Panc1 (cell line): ENCODE data around the gene NAT16. TPM values are rescaled to one million over a fixed set of nuclear protein-coding genes. Genes with fewer than 3 reads are reported as not detected.
A peak's percentile ranks its signal among the peaks of the same experiment; 100 is the strongest.

Experiments
- ATAC-seq: fragments of 200-7000 bp; cut with Tn5 transposase; 2 replicates; pipeline ENCODE4 v1.9.1; 2020; ENCODE audit warnings: mild to moderate bottlenecking, moderate library complexity
- BruUV-seq: library from RNA; stranded (reverse); fragments of 400-500 nt; replicated peaks from 2 replicates; lab custom pipeline; 2021; lab: Mats Ljungman, UMichigan
- CTCF ChIA-PET: fragments of 300-600 bp; sonication (Branson Sonifier 250); formaldehyde crosslinking; loops from one replicate; lab custom pipeline; 2022; ENCODE audit warnings: antibody characterized with exemption; lab: Charles Lee
- POLR2A ChIA-PET: fragments of 300-600 bp; sonication (Branson Sonifier 250); formaldehyde crosslinking; loops from one replicate; lab custom pipeline; 2022; ENCODE audit warnings: antibody characterized with exemption; lab: Charles Lee
- DNase-seq: peaks from one replicate; pipeline ENCODE4 v3.0.0-alpha.2; 2010; ENCODE audit warnings: low read depth, low spot score
- H3K27ac ChIP-seq: 2 replicates; pipeline ENCODE4 v1.5.1; 2011; ENCODE audit warnings: mild to moderate bottlenecking, low read length, inconsistent platforms
- H3K27me3 ChIP-seq: fragments of 200-500 bp; sonication (Bioruptor generic); 2 replicates; pipeline ENCODE4 v1.6.0; 2014; ENCODE audit warnings: low read length, inconsistent platforms; ENCODE audit not compliant: control insufficient read depth, insufficient read depth
- H3K36me3 ChIP-seq: fragments of 200-500 bp; sonication (Bioruptor generic); 2 replicates; pipeline ENCODE4 v1.5.1; 2014; ENCODE audit warnings: inconsistent platforms, mild to moderate bottlenecking, low read length, moderate library complexity; ENCODE audit not compliant: control insufficient read depth, insufficient read depth
- H3K4me1 ChIP-seq: 2 replicates; pipeline ENCODE4 v1.5.1; 2011; ENCODE audit warnings: inconsistent platforms, mild to moderate bottlenecking, low read length, moderate library complexity; ENCODE audit not compliant: control insufficient read depth, insufficient read depth
- H3K4me3 ChIP-seq, 2 experiments: 2 replicates each; pipeline ENCODE4 v1.5.1; 2011 to 2012; ENCODE audit warnings: low read depth in 2 of 2, low read length in 2 of 2, mild to moderate bottlenecking in 2 of 2, inconsistent platforms in 1 of 2, moderate library complexity in 1 of 2
- H3K9me3 ChIP-seq: fragments of 200-500 bp; sonication (Bioruptor generic); 2 replicates; pipeline ENCODE4 v1.5.1; 2014; ENCODE audit warnings: low read depth, mild to moderate bottlenecking, inconsistent platforms, low read length, moderate library complexity; ENCODE audit not compliant: control insufficient read depth, insufficient read depth
- POLR2AphosphoS5 ChIP-seq: IDR thresholded peaks from 2 replicates; pipeline ENCODE4 v1.6.1; 2012; ENCODE audit warnings: mild to moderate bottlenecking, low read depth, low read length, moderate library complexity
- SIN3A ChIP-seq: IDR thresholded peaks from 2 replicates; pipeline ENCODE4 v1.6.1; 2012; ENCODE audit warnings: low read depth, mild to moderate bottlenecking, low read length, moderate library complexity, borderline replicate concordance; ENCODE audit not compliant: insufficient read depth
- TCF7L2 ChIP-seq: IDR thresholded peaks from 2 replicates; pipeline ENCODE4 v1.6.1; 2011; ENCODE audit warnings: mild to moderate bottlenecking, low read depth, low read length, inconsistent platforms
- in situ Hi-C: cut with HindIII; loops from 2 replicates; pipeline ENCODE4 v1.10.0; 2016; ENCODE audit warnings: low sequenced_read_pairs, low pct_unique_long_range_greater_than_20kb
- intact Hi-C: fragments of 100-400 bp; cut with micrococcal nuclease; formaldehyde crosslinking; loops from one replicate; pipeline ENCODE4 v1.10.0; 2022; ENCODE audit not compliant: unreplicated experiment
- total RNA-seq: library from RNA; stranded (reverse); gene quantifications from one replicate; pipeline ENCODE4 v1.2.1, GENCODE V29; 2021; ENCODE audit not compliant: unreplicated experiment
- TF ChIP-seq, protein P1 (sequence below), 2 experiments: IDR thresholded peaks; 2 replicates each; pipeline ENCODE4 v1.6.1; 2011 to 2012; ENCODE audit warnings: low read depth in 2 of 2, control low read depth in 1 of 2, low read length in 1 of 2, mild to moderate bottlenecking in 1 of 2, moderate library complexity in 1 of 2; ENCODE audit not compliant: insufficient read depth in 1 of 2
- TF ChIP-seq, protein P2 (sequence below): fragments of 450-650 bp; IDR thresholded peaks from 2 replicates; pipeline ENCODE4 v1.5.1; 2017; ENCODE audit warnings: mild to moderate bottlenecking

Gene NAT16
- total RNA-seq, 1 experiment from 2014 or later, result 0.15 TPM

DNA sequence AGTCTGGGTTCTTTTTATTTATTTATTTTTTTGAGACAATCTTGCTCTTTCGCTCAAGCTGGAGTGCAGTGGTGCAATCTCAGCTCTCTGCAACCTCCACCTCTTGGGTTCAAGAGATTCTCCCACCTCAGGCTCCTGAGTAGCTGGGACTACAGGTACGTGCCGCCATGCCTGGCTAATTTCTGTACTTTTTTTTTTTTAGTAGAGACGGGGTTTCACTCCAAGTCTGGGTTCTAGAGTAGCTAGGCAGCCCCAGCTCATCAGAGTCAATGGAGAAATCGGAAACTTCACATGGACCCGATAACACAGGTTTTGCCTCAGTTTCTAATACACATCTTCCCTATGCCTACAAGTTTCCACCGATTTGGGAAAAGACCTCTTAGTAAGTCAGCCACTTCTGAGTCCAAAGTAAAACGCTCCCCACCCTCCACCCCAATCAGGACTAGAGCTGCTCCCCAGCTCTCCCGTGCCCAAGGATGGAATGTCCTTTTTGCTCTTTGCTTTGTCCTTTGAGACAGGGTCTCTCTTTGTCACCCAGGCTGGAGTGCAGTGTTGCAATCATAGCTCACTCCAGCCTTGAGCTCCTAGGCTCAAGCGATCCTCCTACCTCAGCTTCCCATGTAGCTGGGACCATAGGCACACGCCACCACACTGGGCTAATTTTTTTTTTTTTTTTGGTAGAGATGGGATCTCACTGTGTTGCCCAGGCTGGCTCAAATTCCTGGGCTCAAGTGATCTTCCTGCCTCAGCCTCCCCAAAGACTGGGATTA is 57.0 kb downstream of the NAT16 start:
- DNase-seq (no peak), ATAC-seq (no peak)
- Histone ChIP-seq H3K27me3 (no peaks in the 10 kb centered on the region), H3K36me3 (no peaks in the 10 kb centered on the region), H3K27ac (peak overlapping the region; percentile 98), H3K4me3 (no peak overlapping the region), H3K4me1 (peaks cover 72% of the 10 kb centered on the region), H3K9me3 (no peaks in the 10 kb centered on the region)
- TF ChIP-seq, protein P1, sequence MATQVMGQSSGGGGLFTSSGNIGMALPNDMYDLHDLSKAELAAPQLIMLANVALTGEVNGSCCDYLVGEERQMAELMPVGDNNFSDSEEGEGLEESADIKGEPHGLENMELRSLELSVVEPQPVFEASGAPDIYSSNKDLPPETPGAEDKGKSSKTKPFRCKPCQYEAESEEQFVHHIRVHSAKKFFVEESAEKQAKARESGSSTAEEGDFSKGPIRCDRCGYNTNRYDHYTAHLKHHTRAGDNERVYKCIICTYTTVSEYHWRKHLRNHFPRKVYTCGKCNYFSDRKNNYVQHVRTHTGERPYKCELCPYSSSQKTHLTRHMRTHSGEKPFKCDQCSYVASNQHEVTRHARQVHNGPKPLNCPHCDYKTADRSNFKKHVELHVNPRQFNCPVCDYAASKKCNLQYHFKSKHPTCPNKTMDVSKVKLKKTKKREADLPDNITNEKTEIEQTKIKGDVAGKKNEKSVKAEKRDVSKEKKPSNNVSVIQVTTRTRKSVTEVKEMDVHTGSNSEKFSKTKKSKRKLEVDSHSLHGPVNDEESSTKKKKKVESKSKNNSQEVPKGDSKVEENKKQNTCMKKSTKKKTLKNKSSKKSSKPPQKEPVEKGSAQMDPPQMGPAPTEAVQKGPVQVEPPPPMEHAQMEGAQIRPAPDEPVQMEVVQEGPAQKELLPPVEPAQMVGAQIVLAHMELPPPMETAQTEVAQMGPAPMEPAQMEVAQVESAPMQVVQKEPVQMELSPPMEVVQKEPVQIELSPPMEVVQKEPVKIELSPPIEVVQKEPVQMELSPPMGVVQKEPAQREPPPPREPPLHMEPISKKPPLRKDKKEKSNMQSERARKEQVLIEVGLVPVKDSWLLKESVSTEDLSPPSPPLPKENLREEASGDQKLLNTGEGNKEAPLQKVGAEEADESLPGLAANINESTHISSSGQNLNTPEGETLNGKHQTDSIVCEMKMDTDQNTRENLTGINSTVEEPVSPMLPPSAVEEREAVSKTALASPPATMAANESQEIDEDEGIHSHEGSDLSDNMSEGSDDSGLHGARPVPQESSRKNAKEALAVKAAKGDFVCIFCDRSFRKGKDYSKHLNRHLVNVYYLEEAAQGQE (IDR thresholded peaks at IDR 0.05; ENCODE audit: insufficient read depth in 1 of 2, low read depth in 2 of 2, low read length in 1 of 2), result no peak
- no peak for TF ChIP-seq POLR2AphosphoS5
- no peak for TF ChIP-seq TCF7L2
- no peak for TF ChIP-seq SIN3A
- TF ChIP-seq, protein P2, sequence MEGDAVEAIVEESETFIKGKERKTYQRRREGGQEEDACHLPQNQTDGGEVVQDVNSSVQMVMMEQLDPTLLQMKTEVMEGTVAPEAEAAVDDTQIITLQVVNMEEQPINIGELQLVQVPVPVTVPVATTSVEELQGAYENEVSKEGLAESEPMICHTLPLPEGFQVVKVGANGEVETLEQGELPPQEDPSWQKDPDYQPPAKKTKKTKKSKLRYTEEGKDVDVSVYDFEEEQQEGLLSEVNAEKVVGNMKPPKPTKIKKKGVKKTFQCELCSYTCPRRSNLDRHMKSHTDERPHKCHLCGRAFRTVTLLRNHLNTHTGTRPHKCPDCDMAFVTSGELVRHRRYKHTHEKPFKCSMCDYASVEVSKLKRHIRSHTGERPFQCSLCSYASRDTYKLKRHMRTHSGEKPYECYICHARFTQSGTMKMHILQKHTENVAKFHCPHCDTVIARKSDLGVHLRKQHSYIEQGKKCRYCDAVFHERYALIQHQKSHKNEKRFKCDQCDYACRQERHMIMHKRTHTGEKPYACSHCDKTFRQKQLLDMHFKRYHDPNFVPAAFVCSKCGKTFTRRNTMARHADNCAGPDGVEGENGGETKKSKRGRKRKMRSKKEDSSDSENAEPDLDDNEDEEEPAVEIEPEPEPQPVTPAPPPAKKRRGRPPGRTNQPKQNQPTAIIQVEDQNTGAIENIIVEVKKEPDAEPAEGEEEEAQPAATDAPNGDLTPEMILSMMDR, result no peak
- intact Hi-C loops (no loop called here), in situ Hi-C loops (no loop called here)
- ChIA-PET CTCF (interaction anchor here (0.6 to 1.2 kb wide), 2 partner anchors 9 to 21 kb away, joined by 3 to 12 read pairs; no protein-coding TSS in a partner anchor), POLR2A (interaction anchor here (0.9 to 1.0 kb wide), 2 partner anchors 9 to 11 kb away, joined by 3 read pairs; no protein-coding TSS in a partner anchor)
- no TSS peak for BruUV-seq

DNA sequence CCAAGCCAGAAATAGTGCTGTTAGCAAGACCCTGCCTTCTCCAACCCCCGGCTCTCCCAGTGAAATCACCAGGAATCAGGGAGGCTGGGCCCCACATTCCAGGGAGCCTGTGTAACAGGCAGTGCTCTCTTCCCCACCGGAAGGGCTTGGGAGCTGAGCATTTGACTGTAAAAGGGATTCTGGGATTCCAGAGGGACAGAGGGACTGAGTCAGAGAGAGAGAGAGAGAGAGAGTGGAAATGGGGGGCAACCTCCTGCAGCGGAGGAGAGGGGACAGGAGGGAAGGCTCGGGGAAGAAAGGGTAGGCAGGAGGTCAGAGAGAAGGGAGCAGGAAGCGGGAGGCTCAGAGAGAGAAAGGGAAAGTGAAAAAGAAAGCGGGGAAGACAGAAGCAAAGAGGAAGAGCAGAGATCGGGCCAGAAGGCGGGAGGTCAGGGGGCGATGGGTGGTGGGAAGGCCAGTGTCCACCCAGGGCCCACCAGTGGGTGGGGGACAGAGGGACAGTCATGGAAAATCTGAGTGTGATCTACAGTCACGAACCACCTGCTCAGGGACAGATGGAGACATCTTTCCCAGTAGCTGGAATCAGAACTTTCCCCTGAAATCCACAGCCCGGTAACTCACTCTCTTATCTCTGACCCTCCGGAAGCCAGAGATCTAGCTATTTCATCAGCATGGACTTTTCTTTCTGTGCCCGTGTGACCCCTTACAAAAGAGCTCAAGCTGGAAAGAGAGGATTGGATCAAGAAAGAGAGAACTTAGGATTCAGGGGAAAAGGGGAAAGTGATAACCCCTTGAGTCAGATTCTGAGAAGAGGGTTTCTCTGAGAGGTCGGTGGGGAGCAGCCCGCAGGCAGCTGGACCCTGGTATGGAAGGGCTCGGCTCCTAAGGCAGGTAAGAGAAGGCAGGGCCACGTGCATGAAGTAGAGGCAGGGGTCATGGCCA is 57.8 kb downstream of the NAT16 start:
- TF ChIP-seq SIN3A (no peak), TCF7L2 (no peak), POLR2AphosphoS5 (no peak)
- TF ChIP-seq, protein P1 (IDR thresholded peaks at IDR 0.05; ENCODE audit: insufficient read depth in 1 of 2, low read depth in 2 of 2, low read length in 1 of 2), result no peak
- TF ChIP-seq, protein P2, result no peak
- CTCF ChIA-PET, result interaction anchor here (0.6 to 1.2 kb wide), 2 partner anchors 10 to 22 kb away, joined by 3 to 12 read pairs; no protein-coding TSS in a partner anchor
- DNase-seq, result no peak
- Histone ChIP-seq H3K36me3 (no peaks in the 10 kb centered on the region), H3K27me3 (no peaks in the 10 kb centered on the region), H3K4me1 (peaks cover 81% of the 10 kb centered on the region), H3K9me3 (no peaks in the 10 kb centered on the region), H3K4me3 (peak overlapping the region; percentile 19 to 23), H3K27ac (peak overlapping the region; percentile 98)
- ATAC-seq, result peak; percentile 36
- in situ Hi-C loops, result no loop called here
- POLR2A ChIA-PET, result interaction anchor here (0.7 to 0.9 kb wide), 2 partner anchors 10 to 26 kb away, joined by 3 to 7 read pairs; no protein-coding TSS in a partner anchor
- no TSS peak for BruUV-seq
- intact Hi-C loops, result no loop called here
